GM12874 (cell line): ENCODE measurements around the gene ADGB.

Source experiments
- CTCF ChIP-seq: IDR thresholded peaks from 2 replicates; pipeline ENCODE4 v1.5.1; 2011; ENCODE audit warnings: low read depth, mild to moderate bottlenecking, control low read depth, low read length, moderate library complexity; ENCODE audit not compliant: insufficient read depth

ADGB gene

GRCh38 chr6:146787876-146788508, 189.2 kb downstream of the ADGB start:
- TF ChIP-seq CTCF = no peak

- TF ChIP-seq CTCF = no peak
Observed at GRCh38 chr6:146790561-146791091, 191.9 kb downstream of the ADGB start.

GRCh38 chr6:146791930-146792329, 193.2 kb downstream of the ADGB start:
- no peak for TF ChIP-seq CTCF

- TF ChIP-seq CTCF = no peak
Observed at GRCh38 chr6:146795479-146796133, 196.8 kb downstream of the ADGB start.

- TF ChIP-seq CTCF = no peak
Observed at GRCh38 chr6:146803601-146804000, 204.8 kb downstream of the ADGB start.

- TF ChIP-seq CTCF = no peak
Observed at GRCh38 chr6:146805546-146806325, 207.0 kb downstream of the ADGB start.

GRCh38 chr6:146813554-146813953, 214.8 kb downstream of the ADGB start:
- TF ChIP-seq CTCF = no peak
